IgD-negative memory B cell (primary cell): ENCODE results near the gene BBLN. TPM values are rescaled to one million over a fixed set of nuclear protein-coding genes. Genes with fewer than 3 reads are reported as not detected.
"Not testable (repeated sequence)": the region's sequence is repeated elsewhere in the genome, so short reads cannot be mapped to it uniquely, and the experiment has no call there.

Experiments used
- H3K27ac Mint-ChIP-seq, 3 donors: one replicate each; pipeline ENCODE4 v1.8.0; 2020 to 2022; ENCODE audit warnings: mild to moderate bottlenecking in 3 of 3, mixed read lengths in 3 of 3, moderate library complexity in 1 of 3
- H3K27me3 Mint-ChIP-seq: one replicate; pipeline ENCODE4 v1.8.0; 2021; ENCODE audit warnings: mixed read lengths
- H3K36me3 Mint-ChIP-seq: one replicate; pipeline ENCODE4 v1.8.0; 2020; ENCODE audit warnings: mild to moderate bottlenecking, mixed read lengths
- H3K4me1 Mint-ChIP-seq, 3 donors: one replicate each; pipeline ENCODE4 v1.8.0; 2020 to 2022; ENCODE audit warnings: mixed read lengths in 3 of 3, mild to moderate bottlenecking in 1 of 3
- H3K4me3 Mint-ChIP-seq, 4 donors: one replicate each; pipeline ENCODE4 v1.8.0; 2020 to 2022; ENCODE audit warnings: mild to moderate bottlenecking in 4 of 4, mixed read lengths in 4 of 4, moderate library complexity in 3 of 4
- H3K9me3 Mint-ChIP-seq, 3 donors: one replicate each; pipeline ENCODE4 v1.8.0; 2020 to 2021; ENCODE audit warnings: mixed read lengths in 3 of 3, mild to moderate bottlenecking in 1 of 3
- polyA plus RNA-seq: library from polyadenylated mRNA; unstranded; fragments of 300-500 nt; fragmentation: Illumina TruSeq; gene quantifications from one replicate; pipeline ENCODE4 v1.2.3, GENCODE V29; 2021

The BBLN gene
- polyA plus RNA-seq, 1 donor from 2014 or later, result 145 TPM

DNA sequence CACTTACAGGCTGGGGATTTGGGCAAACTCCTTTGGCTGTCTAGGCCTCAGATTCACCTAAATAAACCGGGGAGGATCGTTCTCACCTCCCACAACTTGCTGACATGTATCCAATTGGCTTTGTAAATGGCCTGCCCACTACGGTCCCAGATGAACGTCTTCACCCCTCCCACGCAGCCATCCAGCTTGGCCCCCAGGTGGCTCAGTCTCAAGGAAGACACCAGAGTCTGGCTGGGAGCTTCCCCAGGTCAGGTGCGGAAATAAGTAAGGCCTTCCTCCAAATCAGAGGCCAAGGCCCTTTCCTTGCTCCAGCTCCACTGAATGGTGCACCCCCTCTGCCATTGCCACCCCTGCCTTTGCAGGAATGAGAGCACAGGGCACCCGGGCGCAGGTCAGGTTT lies 19.9 kb downstream of the BBLN start:
- Mint-ChIP-seq H3K9me3 (no peaks in the 10 kb centered on the region), H3K4me1 (no peaks in the 10 kb centered on the region), H3K4me3 (no peak overlapping the region), H3K27ac (no peak overlapping the region), H3K36me3 (peaks cover 2% of the 10 kb centered on the region), H3K27me3 (no peaks in the 10 kb centered on the region)

DNA sequence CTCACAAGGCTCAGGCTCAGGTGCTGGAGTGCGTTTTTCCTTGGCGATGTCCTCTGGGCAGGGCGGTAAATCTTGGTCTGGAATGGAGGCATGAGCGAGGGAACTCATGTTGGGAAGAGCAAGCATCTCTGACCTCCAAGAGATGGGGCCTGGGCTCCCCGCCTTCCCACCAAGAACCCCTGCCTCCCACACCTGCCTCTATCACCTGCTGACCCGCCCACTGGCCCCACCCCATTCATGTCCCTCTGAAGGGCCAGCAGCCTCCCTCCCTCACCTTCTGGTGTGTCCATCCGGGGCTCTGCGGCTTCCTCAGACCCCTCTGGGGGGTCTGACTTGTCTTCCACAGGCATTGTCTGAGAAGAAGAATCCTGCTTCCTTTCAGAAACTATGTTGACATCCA lies 20.4 kb downstream of the BBLN start:
- Mint-ChIP-seq H3K36me3 (peaks cover 2% of the 10 kb centered on the region), H3K9me3 (no peaks in the 10 kb centered on the region), H3K27me3 (no peaks in the 10 kb centered on the region)

DNA sequence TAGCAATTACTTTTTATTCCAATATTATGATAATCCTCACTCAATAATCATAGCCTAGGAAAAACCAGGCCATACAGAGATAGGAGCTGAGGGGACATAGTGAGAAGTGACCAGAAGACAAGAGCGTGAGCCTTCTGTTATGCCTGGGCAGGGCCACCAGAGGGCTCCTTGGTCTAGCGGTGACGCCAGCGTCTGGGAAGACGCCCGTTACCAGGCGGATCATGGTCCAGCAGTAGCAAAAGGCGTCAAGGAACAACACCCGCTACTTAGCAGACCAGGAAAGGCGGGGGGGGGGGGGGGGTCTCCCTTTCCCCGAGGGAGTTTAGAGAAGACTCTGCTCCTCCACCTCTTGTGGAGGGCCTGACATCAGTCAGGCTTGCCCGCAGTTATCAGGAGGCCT lies 21.4 kb downstream of the BBLN start:
- H3K4me1 Mint-ChIP-seq, H3K27me3 Mint-ChIP-seq, H3K4me3 Mint-ChIP-seq, H3K9me3 Mint-ChIP-seq, H3K27ac Mint-ChIP-seq, H3K36me3 Mint-ChIP-seq: not testable (repeated sequence)

More for the DNA sequence above, 20.4 kb downstream of the BBLN start:
- H3K27ac Mint-ChIP-seq, result no peak overlapping the region
- H3K4me1 Mint-ChIP-seq, result no peaks in the 10 kb centered on the region
- no peak overlapping the region for H3K4me3 Mint-ChIP-seq

DNA sequence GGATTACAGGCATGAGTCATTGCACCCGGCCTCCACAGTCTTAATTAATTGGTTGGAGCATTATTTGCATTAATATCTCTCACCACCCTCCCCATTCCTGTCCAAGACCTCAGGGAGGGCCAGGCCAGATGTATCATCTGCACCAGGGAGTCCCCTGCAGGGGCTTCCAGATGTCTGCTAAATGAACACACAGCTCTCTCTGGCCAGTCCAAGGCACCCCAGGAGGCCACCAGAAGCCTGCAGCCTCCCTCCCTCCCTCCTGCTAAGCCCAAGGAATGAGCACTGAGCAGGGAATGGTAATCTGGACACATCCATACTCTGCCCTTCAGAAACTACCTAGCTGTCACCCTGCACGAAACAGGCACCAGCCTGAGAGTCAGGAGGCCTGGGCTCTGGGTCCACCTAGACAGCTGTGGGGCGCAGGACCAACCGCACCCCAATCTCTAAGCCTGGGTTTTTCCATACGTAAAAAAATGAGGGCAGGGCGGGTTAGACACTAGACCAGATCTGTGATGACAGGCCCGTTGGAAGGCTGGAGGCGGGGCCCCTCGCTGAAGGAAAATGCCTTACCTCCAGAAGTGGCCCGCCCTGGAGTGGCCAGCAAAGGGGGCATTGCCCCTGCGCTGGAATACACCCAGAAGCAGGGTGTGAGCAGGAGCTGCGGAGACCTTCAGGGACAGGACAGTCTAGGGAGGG lies 23.0 kb downstream of the BBLN start:
- no peak overlapping the region for H3K27ac Mint-ChIP-seq
- no peaks in the 10 kb centered on the region for H3K27me3 Mint-ChIP-seq
- peaks cover 5% of the 10 kb centered on the region for H3K36me3 Mint-ChIP-seq
- no peaks in the 10 kb centered on the region for H3K9me3 Mint-ChIP-seq
- peaks cover 3 to 7% (median 3%) of the 10 kb centered on the region in 3 donors for H3K4me1 Mint-ChIP-seq
- no peak overlapping the region for H3K4me3 Mint-ChIP-seq

DNA sequence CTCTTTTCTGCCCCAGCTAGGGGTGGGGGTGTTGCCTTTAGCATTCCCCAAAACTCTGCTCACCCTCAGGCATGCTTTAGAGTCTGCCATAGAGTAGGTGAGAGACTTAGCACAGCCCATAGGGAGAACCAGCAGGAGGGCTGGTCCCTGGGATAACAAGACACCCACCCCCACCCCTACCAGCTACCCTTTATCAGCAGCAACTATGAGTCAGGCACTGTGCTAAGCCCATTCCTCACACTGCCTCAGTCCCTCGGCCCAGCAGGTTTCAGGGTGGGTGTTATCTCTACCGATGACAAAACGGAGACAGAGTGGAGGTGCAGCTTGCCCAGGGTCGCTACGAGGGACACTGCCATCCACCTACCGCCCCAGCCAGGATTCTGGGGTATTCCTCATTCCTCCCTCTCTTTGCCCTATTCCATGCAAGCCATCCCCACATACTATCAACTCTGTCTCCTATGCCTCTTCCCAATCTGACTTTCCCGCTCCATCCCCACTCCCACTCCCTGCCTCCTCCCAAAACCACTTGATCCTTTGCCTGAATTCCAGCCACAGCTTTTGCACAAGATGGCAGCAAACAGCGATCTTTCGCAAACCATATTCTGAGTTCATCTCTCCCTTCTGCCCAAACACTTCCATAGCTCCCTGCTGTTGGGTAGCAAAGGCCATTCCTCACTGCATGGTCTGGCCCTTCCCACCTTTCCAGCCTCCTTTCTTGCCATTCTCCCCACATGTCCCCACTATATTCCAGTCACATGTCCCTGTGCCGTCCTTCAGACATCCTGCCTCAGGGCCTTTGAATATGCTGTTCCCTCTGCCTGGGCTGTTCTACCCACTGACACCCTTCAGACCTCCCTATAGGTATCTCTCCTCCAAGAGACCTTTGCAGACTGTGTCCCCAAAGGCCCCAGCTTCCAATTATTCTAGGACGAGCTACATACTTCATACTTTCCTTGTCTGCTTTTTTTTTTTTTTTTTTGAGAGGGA lies 26.2 kb downstream of the BBLN start:
- Mint-ChIP-seq H3K4me1 (peaks cover 6 to 21% (median 14%) of the 10 kb centered on the region in 3 donors), H3K36me3 (peaks cover 5% of the 10 kb centered on the region), H3K27ac (no peak overlapping the region), H3K9me3 (no peaks in the 10 kb centered on the region), H3K27me3 (no peaks in the 10 kb centered on the region), H3K4me3 (no peak overlapping the region)

DNA sequence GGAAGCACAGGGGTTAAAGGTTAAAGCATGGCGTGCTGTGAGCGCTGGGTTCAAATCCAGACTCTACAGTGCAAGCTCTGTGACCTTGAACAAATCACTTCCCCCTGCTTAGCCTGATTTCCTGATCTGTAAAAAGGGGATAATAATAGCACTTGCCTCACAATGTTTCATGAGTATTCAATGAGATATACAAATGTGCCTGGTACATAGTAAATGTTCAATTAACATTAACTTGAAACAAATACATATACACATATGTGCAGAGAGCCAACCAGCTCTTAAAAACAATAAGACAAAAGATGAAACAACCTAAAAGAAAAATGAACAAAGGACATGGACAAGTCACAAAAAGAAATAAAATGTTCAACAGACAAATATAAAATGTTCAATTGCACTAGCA lies 27.3 kb downstream of the BBLN start:
- H3K27ac Mint-ChIP-seq, result no peak overlapping the region
- H3K4me1 Mint-ChIP-seq, result peaks cover 6 to 22% (median 18%) of the 10 kb centered on the region in 3 donors
- H3K36me3 Mint-ChIP-seq, result peaks cover 5% of the 10 kb centered on the region
- no peaks in the 10 kb centered on the region for H3K27me3 Mint-ChIP-seq
- H3K9me3 Mint-ChIP-seq, result no peaks in the 10 kb centered on the region
- H3K4me3 Mint-ChIP-seq, result no peak overlapping the region

DNA sequence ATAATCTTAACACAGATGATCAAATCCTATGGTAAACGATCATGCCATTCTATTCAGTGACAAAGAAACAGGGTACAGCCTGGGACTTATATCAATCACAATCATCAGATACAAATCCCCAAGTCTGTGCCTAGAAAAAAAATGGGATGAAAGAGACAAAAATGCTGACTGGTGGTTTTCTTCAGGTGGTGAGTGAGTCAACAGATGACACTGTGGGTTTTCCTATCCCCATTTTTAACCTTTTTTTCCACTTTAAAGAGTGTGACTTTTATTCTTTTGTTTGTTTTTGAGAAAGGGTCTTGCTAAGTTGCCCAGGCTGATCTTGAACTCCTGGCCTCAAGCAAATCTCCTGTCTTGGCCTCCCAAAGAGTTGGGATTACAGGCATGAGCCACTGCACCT lies 28.1 kb downstream of the BBLN start:
- Mint-ChIP-seq H3K4me1 (peaks cover 6 to 25% (median 18%) of the 10 kb centered on the region in 3 donors), H3K4me3 (peak overlapping the region in 1 of 4 donors; percentile 78), H3K27me3 (no peaks in the 10 kb centered on the region), H3K9me3 (no peaks in the 10 kb centered on the region), H3K27ac (peak overlapping the region in 1 of 3 donors; percentile 74), H3K36me3 (peaks cover 5% of the 10 kb centered on the region)

DNA sequence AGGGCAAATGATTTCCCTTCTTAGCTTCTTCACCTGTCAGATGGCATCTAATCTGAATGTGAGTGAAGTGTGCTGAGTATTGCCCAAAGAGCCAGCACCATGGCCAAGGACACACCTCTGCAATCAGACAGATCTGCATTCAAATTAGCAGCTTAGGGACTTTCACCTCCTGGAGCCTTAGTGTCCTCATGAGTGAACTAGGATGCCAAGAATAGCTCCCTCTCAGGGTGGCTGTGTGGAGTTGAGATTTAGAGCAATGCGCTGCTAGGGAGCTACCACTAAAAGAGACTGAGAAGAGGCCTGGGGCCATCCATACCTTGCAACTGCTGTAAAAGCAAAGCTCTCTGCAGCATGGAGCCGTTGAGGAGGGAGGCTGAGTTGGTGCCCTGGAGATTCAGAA lies 29.9 kb downstream of the BBLN start:
- Mint-ChIP-seq H3K36me3 (peaks cover 5% of the 10 kb centered on the region), H3K4me1 (peaks cover 6 to 25% (median 18%) of the 10 kb centered on the region in 3 donors), H3K9me3 (no peaks in the 10 kb centered on the region), H3K27ac (peak overlapping the region in 1 of 3 donors; percentile 58), H3K4me3 (peak overlapping the region; percentile 79 to 93 (median 90)), H3K27me3 (no peaks in the 10 kb centered on the region)

DNA sequence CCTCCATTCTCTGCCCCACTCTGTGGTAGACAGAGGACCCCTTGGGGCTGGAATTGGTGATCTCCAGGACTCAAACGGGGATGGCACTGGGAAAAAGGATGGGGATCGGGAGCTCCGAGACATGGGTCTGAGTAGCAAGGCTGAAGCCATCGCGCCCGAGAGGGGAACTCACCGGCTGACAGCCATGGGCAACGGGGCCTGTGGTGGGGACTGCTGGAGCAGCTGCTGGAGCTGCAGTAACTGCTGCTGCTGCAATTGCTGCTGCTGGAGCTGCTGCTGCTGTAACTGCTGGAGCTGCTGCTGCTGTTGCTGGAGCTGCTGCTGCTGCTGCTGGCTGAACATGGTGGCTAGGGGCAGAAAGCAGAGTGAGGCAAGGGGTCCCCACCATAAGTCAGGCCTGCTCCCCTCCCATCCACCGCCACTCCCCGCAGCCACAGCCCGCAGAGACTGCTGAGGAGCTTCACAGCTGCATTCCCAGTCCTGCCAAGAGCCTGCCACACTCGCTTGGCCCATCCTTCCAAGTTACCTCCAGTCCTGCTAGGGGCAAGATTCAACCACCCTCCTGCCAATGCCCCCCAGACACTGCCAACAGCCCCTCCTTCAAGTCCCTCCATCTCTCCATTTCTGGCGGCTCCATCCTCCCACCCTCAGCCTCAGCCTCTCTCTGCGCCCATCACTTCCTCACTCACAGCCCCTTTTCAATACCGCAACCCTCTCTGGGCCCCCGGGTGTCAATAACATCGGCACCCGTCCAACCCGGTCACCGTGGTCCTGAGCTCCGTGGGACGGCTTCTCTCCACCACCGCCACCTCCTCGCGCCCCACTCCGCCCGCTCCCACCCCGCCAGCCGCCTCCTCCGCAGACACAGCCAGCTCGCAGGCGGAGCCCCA lies 30.7 kb downstream of the BBLN start:
- H3K4me1 Mint-ChIP-seq, result peaks cover 6 to 25% (median 18%) of the 10 kb centered on the region in 3 donors
- H3K36me3 Mint-ChIP-seq, result peaks cover 5% of the 10 kb centered on the region
- no peaks in the 10 kb centered on the region for H3K9me3 Mint-ChIP-seq
- H3K4me3 Mint-ChIP-seq, result peak overlapping the region; percentile 79 to 98 (median 93)
- H3K27ac Mint-ChIP-seq, result peak overlapping the region; percentile 58 to 99 (median 89)
- H3K27me3 Mint-ChIP-seq, result no peaks in the 10 kb centered on the region

DNA sequence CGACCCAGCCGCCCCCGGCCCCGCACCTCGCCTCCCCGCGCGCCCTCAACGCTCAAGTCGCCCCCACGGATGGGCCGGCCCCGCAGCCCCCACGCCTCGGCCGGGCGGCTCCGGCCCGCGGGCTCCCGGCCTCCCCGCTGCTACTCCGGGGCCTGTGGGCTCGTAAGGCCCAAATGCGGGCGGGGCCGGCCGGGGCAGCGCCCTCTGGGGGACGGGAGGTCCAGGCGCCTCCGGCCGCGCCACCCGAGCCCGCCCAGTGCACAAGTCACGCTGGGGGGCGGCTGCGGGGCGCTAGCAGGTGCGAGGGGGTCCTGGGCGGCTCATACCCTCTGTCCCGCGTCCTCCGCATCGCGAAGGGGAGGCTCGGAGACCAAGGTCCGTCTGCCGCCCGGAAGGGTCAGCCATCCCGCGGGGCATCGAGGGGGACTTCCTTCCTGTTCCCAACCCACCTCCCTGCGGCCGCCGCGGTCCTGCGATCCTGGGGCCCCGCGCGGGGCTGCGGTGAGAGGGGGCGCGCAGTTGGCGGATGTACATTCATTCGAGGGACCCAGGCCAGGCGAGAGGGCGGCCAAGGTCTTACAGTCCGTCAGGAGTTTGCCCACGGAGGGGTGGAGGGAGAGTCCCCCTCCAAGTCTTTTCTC lies 31.5 kb downstream of the BBLN start, which contains the start of gene CIZ1:
TSS of gene CIZ1 (minus strand) at position 167 of the 641 bp plus-strand sequence. CDS start 715 bp downstream, outside the sequence.
- H3K4me1 Mint-ChIP-seq, result peaks cover 6 to 22% (median 18%) of the 10 kb centered on the region in 3 donors
- H3K9me3 Mint-ChIP-seq, result no peaks in the 10 kb centered on the region
- H3K36me3 Mint-ChIP-seq, result peaks cover 2% of the 10 kb centered on the region
- no peaks in the 10 kb centered on the region for H3K27me3 Mint-ChIP-seq
- H3K27ac Mint-ChIP-seq, result peak within 1 kb of the TSS; percentile 86 to 99 (median 89)
- peak within 1 kb of the TSS; percentile 79 to 98 (median 93) for H3K4me3 Mint-ChIP-seq

DNA sequence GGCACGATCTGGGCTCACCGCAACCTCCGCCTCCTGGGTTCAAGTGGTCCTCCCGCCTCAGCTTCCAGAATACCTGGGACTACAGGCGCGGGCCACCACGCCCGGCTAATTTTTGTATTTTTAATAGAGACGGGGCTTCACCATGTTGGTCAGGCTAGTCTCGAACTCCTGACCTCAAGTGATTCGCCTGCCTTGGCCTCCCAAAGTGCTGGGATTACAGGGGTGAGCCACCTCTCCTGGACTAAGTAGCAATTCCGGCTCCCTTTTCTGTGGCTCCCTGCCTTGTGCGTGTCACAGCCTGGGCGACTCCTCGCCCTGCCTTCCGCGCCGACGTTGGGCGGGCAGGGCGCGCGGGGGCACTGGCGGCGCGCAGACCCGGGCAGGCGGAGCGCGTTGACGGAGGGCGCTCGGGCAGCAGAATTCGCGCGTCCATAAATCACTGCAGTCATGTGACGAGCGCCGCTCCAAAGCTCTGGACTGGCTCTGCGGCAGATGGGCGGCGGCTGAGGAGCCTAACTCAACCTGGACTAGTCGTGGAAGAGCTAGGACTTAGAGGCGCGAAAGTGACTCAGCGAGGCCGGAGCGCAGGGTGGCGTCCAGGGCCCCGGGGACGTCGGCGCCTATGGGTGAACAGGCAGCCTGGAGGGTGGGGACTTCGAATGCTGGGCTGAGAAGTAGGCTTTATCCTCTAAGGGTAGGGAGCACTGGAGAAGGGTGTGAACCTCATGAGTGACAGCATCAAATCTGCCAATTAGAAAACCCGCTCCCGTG lies 32.7 kb downstream of the BBLN start:
- Mint-ChIP-seq H3K27ac (peak overlapping the region in 2 of 3 donors; percentile 39 to 90), H3K9me3 (no peaks in the 10 kb centered on the region)

DNA sequence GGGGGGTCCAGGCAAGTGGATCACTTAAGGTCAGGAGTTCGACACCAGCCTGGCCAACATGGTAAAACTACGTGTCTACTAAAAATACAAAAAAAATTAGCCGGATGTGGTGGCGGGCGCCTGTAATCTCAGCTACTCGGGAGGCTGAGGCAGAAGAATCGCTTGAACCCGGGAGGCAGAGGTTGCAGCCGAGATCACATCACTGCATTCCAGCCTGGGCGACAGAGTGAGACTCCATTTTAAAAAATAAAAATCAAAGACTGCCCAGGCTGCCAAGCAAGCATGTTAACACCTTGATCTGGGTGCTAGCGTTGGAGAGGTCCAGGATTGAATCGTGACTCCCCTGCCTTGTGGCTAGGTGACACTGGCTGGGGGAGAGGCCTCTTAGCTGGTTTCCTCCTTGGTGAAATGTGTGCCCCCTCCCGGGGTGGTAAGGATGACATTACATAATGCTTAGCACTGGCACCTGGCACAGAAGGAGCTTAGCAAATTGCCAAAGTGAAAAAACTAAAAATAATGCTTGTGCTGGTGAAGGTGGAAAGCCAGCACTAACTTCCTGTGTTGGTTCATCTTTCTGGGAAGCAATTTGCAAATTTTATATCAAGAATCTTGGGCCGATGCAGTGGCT lies 33.5 kb downstream of the BBLN start:
- H3K36me3 Mint-ChIP-seq, result peaks cover 3% of the 10 kb centered on the region
- H3K27ac Mint-ChIP-seq, result peak overlapping the region in 1 of 3 donors; percentile 59
- peaks cover 0 to 16% (median 15%) of the 10 kb centered on the region in 3 donors for H3K4me1 Mint-ChIP-seq
- no peaks in the 10 kb centered on the region for H3K27me3 Mint-ChIP-seq
- H3K9me3 Mint-ChIP-seq, result no peaks in the 10 kb centered on the region
- peak overlapping the region in 3 of 4 donors; percentile 23 to 75 (median 70) for H3K4me3 Mint-ChIP-seq

More for the DNA sequence above, 32.7 kb downstream of the BBLN start:
- peak overlapping the region; percentile 70 to 88 (median 76) for H3K4me3 Mint-ChIP-seq
- H3K27me3 Mint-ChIP-seq, result no peaks in the 10 kb centered on the region
- peaks cover 6 to 19% (median 16%) of the 10 kb centered on the region in 3 donors for H3K4me1 Mint-ChIP-seq
- no peaks in the 10 kb centered on the region for H3K36me3 Mint-ChIP-seq
